HG02885 (cell line): ENCODE data around the gene FBLIM1.
A peak's percentile ranks its signal among the peaks of the same experiment; 100 is the strongest.
"Not testable (repeated sequence)": the region's sequence is repeated elsewhere in the genome, so short reads cannot be mapped to it uniquely, and the experiment has no call there.

Experiments
- ATAC-seq: cut with Tn5 transposase; IDR thresholded peaks from one replicate; pipeline ENCODE4 v1.9.1; 2021; ENCODE audit warnings: mild to moderate bottlenecking; ENCODE audit not compliant: unreplicated experiment, poor library complexity

The FBLIM1 gene

DNA sequence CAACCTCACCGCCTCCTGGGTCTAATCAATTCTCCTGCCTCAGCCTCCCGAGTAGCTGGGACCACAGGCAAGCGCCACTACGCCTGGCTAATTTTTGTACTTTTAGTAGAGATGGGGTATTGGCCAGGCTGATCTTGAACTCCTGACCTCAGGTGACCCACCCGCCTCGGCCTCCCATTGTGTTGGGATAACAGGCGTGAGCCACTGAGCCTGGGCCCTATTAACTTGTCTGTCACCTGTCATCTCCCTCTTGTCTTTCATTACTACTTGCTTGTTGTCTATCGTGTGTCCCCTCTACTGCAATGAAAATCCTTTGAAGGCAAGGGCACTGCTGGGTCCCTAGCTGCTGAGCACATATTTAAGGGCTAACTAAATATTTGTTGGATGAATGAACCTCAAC is 45.5 kb downstream of the FBLIM1 start:
- no peak for ATAC-seq

DNA sequence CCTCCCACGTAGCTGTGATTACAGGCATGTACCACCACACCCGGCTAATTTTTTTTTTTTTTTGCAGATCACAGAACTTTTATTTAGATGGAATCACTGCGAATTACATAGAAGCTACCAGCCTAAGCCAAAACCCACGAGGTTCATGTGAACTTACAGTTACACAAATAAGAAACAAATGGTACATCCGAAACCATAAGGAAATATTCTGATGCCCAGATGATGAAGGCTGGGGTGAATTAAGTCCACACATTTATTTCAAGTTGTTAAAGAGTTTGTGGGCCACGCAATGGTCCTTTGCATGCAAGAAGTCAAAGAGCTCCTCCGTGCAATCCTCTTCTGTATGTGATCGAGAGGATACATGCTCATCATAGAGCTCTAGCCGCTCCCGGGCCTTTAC is 48.5 kb downstream of the FBLIM1 start:
- no peak for ATAC-seq

DNA sequence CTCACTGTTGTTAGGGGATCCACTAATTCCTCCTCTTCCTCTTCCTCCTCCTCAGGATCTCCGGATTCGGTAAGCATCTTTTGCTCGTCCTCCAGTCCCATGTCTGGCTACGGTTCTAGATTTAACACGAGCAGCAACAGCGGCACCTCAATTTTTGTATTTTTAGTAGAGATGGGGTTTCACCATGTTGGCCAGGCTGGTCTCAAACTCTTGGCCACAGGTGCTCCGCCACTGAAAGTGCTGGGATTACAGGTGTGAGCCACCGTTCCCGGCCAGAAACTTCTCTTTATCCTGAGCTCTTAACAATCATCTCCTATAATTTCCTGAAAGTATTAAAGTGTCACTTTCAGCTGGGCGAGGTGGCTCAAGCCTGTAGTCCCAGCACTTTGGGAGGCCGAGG is 49.0 kb downstream of the FBLIM1 start, which contains the start of gene UQCRHL:
TSS of gene UQCRHL (minus strand) at position 101 of the 400 bp plus-strand sequence. CDS start at position 101, 0 bp downstream.
- not testable (repeated sequence) for ATAC-seq

DNA sequence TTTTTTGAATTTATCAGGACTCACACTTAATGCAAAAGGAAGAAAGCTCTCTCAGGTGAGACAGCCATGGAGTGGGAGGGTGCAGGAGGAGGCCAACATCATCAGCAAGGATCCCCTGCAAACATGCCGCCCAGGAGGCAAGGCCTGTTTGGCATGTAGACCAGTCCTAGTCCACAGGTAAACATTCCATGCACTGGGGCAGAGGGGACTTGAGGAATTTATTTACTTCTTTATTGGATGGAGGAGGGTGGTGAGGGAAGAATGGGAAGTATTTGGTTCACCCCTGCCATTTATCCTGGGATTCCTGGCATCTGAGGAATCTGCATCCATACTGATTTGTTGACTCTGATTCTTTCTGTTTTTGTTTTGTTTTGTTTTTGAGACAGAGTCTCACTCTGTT is 50.4 kb downstream of the FBLIM1 start:
- ATAC-seq, result no peak

DNA sequence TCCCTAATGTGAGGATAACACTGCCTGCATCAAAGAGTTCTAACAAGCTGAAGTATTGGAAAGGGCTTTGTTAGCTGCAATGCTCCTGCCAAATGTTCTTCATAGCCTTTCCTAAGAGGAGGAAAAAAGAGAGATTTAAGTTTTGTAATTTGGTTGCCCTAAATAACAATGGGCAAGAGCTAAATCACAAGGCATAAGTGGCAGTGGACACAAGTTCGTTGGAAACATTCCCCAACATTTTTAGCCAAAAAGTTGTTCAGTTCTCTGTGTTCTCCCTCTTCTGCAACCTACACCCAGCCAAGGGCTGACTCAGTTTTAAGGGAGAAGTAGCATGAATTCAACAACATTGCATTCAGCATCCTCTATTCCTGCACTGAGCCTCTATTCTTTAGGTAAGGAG is 51.5 kb downstream of the FBLIM1 start:
- ATAC-seq, result no peak

DNA sequence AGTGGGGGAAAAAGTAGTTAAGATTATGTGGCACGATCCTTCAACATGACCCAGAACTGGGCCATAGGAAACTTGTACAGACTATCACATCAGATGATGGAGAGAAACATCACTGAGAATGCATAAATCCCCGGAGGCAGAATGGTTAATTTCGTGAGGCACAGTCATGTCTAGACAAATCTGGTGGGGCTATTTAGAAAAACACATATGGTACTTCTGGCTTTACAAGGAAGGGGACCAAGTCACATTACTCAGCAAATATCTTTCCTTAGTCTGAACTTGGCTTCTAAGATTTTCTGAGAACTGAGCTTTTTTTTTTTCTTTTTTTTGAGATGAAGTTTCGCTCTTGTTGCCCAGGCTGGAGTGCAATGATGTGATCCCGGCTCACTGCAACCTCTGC is 58.1 kb downstream of the FBLIM1 start:
- no peak for ATAC-seq

DNA sequence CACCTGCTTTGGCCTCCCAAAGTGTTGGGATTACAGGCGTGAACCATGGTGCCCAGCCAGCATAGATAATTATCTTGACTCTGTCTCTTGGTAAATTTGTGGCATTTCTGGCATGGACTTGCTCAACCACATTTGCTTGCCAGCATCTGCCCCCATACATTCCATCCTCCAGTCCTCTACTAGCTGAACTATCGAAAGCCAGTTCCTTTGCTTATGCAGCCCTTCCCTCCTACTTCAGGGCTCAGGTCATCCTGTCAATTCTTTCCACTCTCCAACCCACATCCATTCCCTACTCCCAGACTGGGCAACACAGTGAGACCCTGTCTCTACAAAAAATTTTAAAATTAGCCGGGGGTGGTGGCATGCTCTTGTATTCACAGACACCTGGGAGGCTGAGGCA is 61.9 kb downstream of the FBLIM1 start:
- ATAC-seq, result no peak

DNA sequence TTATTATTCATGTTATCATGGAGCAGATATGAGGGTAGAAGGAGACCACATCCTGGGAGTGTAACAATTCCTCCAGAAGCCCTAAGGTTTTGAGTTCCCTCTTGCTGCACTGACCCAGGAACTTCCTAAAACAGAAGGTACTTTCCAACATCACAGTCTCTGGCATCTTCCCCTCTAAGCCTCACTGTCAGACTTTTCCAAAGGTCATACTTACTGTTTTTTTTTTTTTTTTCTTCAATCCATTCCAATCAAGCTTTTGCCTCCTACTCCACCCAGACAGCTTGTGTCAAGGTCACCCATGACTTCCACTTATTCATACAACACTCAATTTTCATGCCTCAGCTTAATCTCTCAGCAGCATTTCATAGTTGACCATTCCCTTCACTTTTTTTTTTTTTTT is 67.2 kb downstream of the FBLIM1 start:
- no peak for ATAC-seq

DNA sequence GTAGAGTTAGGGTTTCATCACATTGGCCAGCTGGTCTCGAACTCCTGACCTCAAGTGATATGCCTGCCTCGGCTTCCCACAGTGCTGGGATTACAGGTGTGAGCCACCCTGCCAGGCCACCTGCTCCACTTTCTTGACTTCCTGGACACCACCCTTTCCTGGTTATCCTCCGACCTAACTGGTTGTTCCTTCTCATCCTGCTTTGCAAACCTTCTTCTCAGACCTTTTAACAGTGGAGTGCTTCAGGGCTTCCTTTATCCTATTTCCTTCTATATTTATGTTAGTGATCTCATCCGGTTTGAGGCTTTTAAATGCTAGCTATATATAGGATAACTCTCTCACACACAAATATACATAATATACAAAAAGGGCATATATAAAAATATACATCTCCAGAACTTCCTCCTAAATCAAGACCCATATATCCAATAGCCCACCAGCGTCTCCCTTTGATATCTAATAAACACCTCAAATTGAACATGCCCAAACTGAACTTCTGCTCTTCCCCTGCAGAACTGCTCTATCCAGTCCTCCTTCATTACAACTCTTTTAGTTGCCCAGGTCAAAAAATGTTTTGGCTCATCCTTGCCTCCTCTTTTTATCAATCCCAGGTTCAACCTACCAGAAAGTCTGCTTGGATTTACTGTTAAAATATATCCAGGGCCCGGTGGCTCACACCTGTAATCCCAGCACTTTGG is 68.4 kb downstream of the FBLIM1 start:
- ATAC-seq, result no peak

DNA sequence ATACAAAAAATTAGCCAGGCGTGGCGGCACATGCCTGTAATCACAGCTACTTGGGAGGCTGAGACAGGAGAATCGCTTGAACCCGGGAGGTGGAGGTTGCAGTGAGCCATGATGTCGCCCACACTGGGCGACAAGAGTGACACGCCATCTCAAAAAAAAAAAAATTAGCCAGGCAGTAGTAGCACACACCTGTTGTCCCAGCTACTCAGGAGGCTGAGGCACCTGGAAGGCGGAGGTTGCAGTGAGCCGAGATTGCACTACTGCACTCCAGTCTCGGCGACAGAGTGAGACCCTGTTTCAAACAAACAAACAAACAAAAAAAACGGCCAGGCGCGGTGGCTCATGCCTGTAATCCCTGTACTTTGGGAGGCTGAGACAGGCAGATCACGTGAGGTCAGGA is 69.0 kb downstream of the FBLIM1 start:
- ATAC-seq, result not testable (repeated sequence)

DNA sequence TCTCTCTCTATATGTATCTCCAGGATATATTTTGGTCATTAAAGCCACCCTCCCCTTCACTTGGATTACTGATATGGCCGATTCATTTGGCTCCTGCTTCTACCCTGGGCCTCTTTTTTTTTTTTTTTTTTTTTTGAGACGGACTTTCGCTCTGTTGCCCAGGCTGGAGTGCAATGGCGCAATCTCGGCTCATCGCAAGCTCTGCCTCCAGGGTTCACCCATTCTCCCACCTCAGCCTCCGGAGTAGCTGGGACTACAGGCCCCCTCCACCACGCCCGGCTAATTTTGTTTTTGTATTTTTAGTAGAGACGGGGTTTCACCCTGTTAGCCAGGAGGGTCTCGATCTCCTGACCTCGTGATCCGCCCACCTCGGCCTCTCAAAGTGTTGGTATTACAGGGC is 70.3 kb downstream of the FBLIM1 start:
- ATAC-seq, result not testable (repeated sequence)

DNA sequence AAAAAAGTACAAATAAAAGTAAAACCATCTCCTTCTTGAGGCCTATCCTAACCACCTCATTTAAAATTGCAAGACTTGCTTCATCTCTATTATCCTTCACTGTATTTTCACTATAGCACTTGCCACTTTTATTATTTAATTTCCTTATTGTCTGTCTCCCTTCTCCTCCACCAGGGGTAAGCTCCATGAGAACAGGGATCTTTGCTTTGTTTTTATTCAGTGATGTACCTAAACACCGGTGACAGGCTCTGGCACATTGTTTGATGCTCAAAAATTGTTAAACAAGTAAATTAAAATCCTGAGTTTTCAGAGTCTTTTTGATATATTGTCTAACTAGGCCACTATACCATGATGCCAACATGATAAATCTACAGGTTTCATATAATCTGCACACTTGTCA is 71.7 kb downstream of the FBLIM1 start:
- ATAC-seq, result no peak

DNA sequence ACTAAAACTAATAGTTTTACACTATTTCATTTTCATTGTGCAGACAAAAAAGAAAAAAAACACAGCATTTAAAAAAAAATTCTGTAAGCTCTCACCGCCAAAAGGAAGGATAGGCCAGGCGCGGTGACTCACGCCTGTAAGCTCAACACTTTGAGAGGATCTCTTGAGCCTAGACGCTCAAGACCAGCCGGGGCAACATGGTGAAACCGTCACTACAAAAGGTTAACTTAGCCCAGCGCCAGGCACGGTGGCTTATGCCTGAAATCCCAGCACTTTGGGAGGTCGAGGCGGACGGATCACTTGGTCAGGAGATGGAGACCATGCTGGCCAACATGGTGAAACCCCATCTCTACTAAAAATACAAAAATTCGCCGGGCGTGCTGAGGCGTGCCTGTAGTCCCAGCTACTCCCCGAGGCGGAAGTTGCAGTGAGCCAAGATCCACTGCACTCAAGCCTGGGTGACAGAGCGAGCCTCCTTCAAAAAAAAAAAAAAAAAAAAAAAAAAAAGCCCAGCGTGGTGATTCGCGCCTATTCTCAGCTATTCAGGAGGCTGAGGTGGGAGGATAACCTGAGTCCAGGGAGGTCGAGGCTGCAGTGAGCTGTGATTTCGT is 74.6 kb downstream of the FBLIM1 start:
- no peak for ATAC-seq

DNA sequence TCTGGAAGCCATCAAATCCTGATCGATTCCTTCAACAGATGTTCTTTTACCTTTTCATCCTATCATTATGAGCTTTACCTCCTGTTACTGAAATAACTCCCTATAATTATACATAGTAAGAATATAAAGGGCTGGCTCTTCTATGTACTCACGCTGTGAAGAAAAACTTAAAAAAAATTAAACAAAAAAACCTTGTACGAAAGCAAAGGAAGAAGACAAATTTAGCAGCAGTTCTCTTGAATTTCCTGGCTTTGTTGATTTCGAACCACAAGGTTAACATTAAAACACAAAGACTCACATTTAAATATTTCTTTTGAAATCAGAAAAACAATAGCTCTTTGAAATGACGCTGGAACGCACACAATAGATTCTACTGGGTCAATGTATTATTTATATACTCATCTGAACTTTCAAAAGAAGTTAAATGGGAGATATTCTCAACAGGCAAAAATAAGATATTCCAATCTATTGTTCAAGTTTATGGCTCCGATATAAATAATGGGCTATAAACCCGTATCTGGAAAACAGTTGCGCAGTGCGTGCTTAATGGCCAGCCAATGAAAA is 75.3 kb downstream of the FBLIM1 start:
- ATAC-seq, result no peak

DNA sequence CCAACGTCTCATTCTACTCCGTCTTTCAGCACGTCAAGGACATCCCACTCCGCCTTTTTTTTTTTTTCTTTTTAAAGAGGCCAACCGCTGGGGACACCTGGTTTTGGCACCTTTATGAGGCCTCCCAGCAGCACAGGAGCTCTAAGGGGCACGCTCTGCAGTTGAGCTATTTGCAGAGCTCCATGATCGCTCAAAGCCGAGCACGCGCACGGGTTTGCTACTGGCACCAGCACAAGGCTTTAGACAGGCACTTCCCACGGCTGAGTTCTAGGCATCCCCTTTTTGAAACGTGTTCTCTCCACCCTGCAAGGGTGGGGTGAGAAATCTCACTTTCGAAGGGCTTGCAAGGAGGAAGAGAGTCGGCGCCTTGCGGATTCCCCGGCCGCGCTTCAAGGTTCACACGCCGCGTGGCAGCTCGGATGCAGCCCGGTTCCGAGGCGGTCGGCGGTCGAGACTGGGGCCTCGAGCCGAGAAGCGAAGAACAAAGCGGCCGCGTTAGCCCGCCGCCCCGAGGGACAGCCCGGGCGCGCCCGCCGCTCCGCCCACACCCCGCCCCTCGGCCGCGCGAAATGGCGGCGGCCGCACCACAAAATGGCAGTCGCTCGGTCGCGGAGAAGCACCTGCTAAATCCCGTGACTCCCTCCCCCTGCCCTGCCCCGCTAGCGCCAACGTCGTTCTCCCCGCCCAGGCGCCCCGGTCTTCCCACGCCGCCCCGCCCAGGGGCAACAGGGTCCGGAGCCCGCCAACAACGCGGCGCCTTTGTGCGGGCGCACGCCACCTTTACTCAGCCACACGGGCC is 76.0 kb downstream of the FBLIM1 start:
- ATAC-seq, result peak; percentile 52

DNA sequence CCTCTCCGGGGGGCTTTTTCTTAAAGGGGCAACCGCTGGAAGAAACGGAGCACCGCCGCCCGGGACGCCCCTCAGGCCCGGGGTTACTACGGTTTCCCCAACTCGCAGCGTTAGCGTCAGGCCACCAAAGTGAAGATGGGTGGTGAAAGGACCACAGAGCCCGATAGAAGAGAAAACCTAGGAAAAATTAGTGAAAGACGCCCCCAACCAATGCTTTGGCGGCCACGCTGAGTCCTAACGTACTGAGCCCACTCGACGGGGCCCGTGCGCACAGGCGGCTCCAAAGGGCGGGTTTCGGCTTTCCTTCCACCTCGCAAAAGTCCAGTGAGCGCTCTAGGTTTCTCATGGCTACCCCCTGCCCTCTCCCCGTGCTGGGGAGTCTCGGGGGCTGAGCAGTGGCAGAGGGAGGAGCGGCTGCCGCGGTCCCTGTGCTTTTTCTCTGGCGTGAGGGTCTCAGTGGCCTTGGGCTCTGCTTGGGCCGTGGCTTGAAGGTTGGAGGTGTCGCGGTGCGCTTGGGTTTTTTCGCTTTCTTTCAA is 76.7 kb downstream of the FBLIM1 start:
- ATAC-seq, result peak; percentile 6

DNA sequence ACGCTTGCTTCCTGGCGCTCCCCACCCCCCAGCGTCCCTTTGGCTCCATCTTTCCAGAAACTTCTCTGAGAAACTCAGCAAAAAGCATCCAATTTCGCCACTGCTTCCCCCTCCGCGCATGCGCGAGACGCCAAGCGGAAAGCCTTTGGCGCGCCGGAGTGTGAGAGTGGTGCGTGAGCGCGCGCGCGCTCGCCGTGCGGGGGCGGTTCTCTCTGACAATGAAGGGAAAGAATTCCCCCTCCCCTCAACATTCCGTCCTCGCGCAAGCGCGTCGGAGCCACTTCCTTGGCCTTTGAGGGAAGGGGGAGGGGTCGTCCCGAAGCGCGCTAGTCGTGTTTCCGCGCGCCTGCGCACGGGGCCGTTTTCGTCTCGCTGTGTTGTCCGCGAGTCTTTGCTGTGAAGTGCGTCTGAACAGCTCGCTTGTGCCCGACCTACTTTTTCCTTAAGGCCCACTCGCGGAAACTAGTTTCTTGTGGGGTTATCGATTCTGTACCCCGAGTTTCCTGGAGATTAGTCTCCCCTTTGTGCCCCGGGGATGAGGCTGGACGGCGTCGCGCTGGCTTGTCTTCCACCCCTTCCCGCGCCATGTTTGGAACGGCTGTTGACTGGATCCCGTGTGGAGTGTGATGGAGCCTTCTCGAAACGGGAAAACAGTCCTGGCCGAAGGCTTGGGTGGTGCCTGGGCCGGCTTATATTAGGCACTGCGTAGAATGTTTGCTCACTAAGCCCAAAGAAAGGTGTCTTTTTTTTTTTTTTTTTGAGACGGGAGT is 77.3 kb downstream of the FBLIM1 start:
- peak; percentile 56 for ATAC-seq
